CD4-positive, alpha-beta T cell treated with Interleukin-1 beta for 1 hour (primary cell): Measurements from ENCODE around the gene CIAO2B.
A peak's percentile ranks its signal among the peaks of the same experiment; 100 is the strongest.
"Not testable (repeated sequence)": the region's sequence is repeated elsewhere in the genome, so short reads cannot be mapped to it uniquely, and the experiment has no call there.

ENCODE experiments used
- DNase-seq, 2 donors: peaks; one replicate each; pipeline ENCODE4 v3.0.0-alpha.2; 2020 to 2022

The CIAO2B gene

DNA sequence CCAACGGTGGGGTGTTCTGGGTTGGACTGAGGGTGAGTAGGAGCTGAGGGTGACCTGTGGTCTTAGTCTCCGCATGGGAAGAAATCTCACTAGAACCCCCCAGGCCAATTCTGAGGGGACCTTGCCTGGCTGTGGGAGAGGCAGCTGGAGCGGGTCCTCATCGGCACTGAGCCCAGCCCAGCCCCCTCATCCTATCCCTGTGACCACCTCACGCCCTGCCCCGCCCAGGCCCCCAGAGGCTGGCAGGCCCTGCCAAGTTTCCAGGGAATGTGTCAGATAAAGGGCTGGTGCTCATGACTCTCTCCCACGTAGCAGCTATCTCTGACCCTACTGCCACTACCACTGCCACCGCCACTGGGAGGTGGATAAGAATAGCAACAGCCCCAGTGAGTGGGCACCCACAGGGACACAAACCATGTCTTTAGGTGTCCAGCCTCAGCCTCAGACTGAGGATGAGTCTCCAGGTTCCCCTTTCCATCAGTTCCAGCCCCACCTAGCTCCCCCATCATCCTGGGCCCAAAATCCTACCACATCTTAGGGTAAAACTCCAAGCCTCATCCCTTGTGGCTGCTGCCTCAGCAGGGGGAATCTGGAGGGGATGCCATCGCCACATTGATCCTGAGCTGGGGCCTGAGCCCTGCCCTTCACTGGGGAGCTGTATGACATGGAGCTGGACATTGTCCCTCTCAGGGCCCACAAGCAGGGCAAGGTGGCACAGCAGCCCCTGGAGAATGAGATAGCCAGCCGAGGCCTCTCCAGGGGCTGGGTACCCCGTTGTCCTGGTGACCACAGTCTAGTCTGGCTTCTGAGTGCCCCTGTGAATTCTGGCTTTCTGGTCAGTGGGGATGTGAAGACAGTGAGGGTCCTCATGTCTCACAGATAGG is 30.4 kb downstream of the CIAO2B start:
- DNase-seq, result no peak

DNA sequence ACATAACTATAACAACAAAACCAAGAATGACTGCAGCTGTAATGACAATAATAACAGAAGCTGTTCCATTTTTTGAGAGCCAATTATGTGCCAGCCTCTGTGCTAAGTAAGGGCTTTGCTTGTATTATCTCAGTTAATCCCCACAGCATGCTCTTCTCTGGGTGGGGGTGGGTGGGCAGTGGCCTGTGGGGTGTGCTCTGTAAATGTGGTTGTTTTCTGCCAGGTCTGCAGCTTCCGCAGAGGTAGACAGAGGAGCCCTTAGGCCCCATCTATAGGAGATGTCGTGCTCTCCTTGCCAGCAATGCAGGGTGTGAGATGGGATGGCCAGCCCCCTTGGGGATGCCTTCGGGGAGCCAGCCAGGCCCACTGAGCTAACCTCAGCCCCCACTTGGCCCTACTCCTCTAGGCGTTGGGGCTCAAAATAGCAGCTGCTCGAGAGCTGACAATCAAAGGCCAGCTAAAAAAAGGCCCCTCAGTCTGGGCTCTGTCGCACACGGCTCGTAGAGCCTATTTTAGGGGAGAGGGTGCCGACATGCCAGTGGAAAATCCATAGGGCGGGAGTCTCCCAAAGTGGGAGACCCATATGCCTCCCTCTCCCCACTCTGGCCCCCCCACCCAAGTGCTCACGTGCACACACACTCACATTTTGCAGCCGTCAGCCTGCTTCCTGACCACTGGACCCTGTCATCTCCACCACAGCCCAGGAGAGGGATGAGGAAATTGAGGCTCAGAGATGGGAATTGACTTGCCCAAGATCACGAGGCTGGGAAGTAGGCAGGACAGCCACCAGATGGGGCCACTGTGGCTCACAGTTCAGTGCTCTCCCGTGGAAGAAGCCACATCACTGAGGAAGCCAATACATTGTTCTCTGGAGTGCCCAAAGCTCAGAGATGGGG is 31.3 kb downstream of the CIAO2B start:
- no peak for DNase-seq

DNA sequence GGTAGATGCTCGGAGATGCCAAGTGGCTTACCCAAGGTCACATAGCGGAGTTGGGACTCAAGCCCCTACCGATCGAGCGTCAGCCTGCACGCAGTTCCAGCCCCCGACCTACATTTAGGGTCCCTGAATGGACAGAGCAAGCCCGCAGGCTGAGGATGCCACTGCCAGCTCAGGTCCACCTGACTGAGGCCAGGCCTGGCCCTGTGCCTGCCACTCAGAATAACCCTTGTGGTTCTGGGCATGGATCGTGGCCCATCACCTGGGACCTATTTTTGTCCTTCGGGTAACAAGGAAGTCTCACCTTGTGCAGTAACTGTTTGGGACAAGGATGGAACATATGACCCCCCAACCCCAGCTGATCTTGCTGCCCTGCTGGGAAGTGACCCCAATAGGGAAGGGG is 32.6 kb downstream of the CIAO2B start:
- DNase-seq, result no peak

DNA sequence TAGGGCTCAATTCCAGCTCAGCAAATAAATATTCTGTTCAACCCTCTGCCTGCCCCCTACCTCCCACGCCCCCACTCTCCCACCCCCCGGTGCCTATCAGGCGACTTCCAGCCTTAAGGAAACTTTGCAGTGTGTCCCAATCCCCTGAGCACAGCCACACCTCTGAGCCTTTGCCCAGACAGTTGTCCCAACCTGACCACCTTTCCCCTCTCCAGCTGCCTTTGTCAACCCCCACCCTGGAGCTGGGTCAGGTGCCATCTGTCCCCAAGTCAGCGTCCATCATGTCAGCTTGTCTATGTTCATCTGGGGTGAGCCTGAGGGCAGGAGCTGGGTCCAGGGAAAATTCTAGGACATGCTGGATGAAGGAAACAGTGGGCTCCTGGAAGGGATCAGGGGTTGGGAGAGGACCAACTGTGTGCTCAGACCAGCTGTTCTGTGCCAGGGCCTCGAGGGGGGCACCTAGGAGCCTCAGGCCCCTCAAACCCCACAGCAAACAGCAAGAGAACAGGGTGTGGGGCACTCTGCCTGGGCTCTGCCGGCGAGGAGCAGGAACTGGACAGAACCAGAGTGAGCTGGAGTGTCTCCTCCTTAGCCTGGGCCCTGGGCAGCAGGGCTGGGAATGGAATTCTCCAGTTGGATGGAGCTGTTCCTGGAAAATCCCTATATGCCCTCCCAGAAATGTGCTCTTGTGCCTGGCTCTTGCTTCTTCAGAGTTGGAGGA is 33.3 kb downstream of the CIAO2B start:
- no peak for DNase-seq

DNA sequence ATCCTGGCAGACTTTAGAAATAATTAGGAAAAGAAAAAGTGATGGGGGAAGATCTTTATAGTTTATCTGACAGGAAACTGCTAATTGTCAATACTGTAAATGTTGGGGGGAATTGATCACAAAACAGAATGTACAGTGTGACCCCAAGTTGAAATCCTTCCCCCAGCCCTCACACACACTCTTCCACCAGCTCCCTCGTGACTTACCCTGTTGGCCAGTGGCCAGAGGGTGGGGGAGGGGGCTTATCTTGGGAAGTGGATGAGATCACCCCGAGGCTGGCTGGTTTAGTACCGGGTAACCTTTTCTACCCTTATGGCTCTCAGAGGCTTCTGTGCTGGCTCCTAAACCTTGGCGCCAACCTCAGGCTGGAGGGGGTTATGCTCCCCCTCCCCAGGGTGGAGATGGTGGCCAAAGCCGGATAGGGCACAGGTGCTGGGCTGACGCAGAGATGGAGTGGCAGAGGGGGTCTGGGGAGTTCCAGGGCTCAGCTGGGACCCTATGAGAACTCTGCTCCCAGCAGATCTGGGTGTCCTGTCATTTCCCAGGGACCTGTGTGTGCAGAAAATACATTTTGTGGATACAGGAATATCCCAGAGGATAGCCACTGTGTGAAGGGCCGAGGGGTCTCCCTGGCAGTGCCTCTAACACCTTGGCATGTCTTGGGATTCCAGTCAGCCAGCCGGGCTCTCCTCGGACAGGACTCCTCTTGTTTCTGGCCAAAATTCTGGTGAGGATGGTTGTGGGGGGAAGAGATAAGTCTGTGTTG is 34.1 kb downstream of the CIAO2B start:
- DNase-seq, result no peak

DNA sequence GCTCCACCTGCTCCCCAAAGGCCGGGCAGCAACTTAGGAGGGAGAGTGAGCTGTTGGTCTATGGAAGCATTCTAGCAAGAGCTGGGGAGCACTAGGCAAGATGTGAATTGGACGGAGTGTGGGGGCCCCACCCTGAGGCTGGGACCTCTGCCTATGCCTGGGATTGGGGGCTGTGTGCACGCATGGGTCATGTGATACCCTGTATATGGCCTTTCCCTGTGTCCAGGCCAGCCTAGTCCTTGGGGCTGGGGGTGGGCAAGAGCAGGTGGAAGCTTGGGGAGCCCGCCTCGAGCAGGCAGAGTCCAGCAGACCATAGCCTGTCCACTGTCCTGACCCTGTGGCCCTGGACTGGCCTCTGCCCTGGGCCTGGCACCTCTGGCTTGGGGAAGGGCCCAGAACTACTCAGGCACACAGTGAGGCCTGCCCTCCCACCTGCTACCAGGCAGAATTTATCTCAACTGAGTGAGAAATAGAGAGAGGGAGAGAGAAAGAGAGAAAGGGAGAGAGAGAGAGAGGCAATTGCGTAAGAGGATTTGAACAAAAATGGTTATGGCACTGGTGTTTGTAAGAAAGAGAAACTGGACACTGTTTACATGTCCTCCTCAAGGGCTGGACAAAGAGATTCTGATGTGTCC is 34.8 kb downstream of the CIAO2B start:
- DNase-seq, result no peak

DNA sequence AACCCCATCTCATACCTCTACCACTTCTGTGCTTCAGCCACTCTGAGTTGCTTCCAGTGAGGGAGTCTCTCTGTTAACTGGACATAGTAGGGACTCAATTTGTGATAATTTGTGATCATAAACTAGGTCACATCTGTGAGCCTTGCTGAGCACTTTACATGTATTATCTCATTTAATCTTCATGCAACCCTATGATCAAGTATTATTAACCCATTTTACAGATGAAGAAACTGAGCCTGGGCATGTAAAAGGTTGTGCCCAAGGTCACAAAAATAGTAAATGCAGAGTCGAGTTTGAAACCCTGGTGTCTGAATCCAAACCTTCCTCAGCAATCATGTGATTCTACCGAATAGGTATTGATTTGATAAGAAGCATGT is 35.3 kb downstream of the CIAO2B start:
- DNase-seq, result no peak

DNA sequence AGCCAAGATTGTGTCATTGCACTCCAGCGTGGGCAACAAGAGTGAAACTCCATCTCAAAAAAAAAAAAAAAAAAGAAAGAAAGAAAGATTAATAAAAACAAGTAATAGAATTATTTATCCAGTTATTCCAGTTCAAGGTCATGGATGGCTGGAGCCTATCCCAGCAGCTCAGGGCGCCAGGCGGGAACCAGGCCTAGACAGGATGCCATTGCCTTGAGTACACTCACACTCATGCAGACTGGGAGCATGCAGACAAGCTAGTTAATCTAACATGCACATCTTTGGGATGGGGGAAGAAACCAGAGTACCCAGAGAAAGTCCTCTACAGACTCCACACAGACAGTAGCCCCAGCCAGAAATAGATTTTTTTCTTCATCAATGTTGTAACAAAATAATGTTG is 36.0 kb downstream of the CIAO2B start:
- DNase-seq, result no peak

DNA sequence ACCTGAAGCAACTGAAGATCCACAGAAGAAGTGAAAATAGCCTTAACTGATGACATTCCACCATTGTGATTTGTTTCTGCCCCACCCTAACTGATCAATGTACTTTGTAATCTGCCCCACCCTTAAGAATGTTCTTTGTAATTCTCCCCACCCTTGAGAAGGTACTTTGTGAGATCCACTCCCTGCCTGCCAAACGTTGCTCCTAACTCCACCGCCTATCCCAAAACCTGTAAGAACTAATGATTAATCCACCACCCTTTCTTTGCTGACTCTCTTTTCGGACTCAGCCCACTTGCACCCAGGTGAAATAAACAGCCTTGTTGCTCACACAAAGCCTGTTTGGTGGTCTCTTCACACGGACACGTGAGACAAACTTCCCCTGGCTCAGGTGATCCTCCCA is 37.5 kb downstream of the CIAO2B start:
- not testable (repeated sequence) for DNase-seq

DNA sequence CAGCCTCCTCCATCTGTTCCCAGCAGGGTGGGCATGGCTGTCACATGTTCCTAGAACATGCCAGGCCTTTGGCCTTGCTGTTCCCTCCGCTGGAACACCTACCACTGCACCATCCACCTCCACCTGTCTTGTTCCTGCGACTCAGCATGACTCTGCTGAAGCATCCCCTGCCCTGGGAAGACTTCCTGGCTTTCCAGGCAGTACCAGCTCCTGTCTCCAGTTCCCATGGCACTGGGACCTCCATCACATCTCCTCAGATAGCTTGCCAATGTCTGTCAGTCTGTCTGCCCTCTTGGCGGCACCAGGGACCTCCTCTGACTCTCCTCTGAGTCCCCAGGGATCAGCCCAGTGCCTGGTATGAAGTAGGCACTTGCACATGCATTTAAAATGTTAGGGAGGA is 38.2 kb downstream of the CIAO2B start:
- no peak for DNase-seq

DNA sequence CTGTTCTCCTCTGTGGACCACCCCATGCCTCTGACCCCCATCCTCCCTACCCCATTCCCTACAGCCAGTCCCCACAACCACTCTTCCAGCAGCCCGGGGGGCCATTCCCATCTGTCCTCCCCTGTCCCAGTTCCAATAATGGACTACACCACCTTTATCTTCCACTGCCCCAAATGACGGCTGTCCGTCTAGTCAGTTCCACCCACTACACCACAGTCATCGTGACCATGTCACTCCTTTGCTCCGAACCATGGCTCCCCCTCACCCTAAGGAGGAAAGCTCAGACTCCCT is 38.6 kb downstream of the CIAO2B start:
- no peak for DNase-seq

DNA sequence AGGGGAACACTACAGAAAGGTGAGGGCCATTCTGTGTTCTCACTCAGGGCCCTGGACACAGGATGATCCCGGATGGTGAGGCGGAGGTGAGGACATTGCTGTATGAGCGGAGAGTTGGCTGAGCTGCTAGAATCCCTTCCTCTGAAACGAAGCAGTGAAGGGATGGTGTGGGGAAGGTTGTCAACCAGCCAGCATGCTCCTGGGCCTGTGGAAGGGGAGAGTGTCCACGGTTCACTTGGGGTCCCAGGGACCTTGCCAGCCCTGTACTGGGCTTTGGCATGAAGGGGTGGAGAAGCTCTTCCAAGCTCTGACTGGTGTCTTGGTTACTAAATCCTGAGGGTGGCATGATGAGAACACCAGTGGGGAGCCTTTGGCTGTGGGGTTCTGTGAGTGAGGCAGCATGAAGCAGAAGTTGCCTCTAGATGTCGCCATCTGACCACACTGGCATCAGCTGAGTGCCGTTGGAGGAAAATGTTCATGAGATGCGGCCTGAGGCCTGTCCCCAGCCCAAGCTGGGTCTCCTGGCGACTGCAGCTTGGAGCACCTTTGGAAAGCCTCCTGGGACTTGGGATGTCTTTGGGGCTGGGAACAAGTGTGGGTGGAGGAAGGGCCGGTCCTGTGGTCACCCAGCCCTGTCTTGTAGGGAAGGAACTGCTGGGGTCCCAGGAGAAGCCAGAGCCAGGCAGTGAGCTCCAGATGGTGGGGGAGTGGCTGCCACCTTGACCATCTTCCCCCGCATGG is 39.1 kb downstream of the CIAO2B start:
- DNase-seq, result peak; percentile 61 to 65

DNA sequence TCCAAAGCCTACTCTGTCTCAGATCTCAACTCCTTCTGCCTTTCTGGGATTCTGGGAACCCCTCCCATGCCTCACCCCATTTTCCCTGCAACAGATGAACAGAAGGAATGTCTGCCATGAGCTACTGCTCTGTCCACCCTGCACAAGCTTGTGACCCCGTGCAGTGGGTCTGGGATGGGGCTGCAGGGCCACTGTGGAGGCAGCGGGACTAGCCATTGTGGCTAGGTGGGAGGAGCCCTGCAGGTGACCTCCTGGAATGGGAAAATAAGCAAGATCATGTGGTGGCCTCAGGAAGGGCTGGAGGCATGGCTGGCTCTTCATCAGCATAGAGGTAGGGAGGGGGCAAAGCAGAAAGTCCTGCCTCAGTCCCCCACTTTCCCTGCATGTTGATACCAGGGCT is 40.1 kb downstream of the CIAO2B start:
- DNase-seq, result no peak

DNA sequence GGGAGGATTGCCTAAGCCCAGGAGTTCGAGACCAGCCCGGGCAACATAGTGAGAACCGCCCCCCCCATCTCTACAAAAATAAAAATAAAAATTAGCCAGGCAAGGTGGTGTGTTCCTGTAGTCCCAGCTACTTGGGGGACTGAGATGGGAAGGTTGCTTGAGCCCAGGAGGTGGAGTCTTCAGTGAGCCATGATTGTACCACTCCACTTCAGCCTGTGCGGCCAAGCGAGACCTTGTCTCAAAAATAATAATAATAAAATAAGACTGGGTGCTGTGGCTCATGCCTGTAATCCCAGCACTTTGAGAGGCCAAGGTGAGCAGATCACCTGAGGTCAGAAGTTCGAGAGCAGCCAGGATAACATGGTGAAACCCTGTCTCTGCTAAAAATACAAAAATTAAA is 42.4 kb downstream of the CIAO2B start:
- DNase-seq, result no peak

DNA sequence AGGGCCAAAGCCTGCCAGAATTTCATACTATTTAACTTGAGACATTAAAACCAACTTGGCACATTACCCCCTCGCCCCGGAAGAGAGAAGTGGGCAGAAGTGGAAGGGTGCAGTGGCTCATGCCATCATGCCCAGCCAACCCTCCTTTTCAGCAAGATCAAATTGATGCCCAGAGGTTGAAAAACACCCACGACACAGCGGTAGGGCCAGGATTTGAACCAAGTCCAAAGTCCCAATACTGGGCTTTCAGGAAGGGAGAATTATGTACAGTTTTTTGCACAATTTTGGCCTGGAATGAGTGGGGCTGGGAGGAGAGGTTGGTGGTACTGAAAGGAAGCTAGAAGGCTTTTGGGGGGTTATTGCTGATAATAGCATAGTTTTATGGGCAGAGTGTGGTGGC is 42.8 kb downstream of the CIAO2B start:
- DNase-seq, result no peak

DNA sequence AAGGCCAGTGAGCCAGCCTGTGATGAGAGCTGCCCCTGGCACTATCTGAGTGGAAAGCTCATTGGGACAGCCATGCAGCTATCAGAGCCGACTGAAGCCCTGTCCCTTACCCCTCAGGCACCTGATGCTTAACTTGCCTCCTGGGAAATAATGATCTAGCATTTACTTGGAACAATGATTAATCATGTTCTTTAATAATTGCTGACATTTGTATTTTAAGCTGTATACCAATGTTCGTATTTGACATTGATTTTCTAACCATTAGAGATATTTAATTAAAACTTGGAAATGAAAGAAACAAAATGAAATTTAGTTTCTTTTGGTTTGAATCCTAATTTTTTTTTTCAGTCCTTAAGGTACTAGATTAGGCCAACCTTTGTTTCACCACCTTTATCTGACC is 43.4 kb downstream of the CIAO2B start:
- DNase-seq, result no peak

DNA sequence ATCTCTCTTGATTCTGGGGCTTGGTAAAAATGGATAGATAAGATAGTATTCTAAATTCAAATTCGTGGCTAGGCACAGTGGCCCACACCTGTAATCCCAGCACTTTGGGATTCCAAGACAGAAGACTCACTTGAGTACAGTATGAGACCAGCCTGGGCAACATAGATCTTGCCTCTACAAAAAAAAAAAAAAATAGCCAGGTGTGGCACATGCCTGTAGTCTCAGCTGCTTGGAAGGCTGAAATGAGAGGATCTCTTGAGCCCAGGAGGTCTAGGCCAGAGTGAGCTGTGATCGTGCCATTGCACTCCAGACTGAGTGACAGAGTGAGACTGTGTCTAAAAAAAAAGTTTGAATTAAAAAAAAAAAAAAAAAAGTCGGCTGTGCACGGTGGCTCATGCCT is 44.6 kb downstream of the CIAO2B start:
- DNase-seq, result no peak

DNA sequence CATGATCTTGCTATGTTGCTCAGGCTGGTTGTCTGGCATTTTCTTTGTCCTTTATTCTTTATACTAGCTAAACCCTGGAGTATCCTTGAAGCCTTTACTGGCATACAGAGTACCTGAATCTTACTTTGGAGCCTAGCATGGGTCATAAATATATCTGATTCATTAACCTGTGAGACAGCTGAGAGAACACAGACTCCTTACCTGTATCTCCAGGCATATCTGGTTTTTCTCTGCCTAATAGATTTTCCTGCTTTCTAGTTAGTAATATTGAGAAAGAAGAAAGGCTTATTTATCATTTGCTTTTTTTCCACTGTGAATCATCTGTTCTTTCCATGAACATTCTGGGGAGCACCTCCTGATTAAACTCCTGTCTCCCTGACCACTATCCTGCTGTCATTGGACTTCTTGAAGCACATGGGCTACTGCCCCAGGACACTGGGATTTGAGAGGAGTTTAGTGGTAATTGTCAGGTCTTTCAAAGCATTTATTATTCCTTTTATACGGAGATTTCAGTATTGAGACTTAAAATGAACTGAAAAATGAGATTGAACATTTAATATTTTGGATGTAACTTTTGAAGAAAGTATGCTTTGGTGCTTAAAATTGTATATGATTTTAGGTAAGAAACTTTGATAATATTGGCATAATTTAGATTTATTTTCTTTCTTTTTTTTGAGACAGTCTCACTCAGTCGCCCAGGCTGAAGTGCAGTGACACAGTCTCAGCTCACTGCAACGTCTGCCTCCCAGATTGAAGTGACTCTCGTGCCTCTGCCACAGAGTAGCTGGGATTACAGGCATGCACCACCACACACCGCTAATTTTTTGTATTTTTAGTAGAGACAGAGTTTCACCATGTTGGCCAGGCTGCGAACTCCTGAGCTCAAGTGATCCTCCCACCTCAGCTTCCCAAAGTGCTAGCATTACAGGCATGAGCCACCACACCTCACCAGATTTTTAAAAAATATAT is 45.3 kb downstream of the CIAO2B start:
- DNase-seq, result no peak

DNA sequence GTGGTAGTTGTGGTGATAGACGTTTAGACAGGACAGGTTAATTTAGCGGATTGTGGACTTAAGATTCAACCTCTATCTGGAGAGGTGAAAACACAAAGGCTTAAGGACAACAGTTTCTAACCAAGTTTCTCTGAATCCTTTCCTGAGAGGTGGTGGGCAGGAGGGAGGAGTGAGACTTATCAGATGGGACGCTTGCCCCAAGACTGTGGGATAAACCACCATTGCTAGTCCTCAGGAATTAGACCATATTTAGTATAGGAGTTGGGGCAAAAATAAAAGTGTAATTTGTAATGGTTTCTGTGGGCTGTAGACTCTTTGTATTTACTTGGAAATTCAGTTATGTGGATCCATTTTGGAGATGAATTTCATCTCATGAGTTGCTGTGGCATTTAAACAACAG is 47.3 kb downstream of the CIAO2B start:
- no peak for DNase-seq

DNA sequence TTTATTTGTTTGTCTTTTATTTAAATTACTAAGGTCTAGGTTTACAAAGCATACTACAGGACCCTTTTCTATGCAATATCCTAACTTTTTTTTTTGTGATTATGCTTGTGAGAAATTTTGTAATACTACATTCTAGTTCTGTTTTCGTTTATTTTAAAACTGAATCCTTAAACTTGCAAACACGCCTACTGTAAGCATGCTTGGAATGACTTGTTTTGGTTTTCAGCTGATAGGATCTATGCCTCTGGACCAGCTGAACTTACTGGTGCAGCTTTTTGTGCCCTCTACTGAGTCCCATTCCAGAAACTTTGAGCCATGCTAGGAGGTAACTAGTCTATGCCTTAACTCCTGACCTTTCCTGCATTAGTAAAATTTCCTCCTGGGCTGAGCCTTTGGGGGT is 47.9 kb downstream of the CIAO2B start:
- DNase-seq, result no peak
